ENCODE measurements around the gene VPS13D.

GRCh38 chr1:12208271-12208670 is 21.6 kb upstream of the VPS13D start:
- no peak for TF ChIP-seq POLR2AphosphoS5 (IDR thresholded peaks at IDR 0.05; ENCODE audit: low read depth, low read length)
- TF ChIP-seq, protein P1, sequence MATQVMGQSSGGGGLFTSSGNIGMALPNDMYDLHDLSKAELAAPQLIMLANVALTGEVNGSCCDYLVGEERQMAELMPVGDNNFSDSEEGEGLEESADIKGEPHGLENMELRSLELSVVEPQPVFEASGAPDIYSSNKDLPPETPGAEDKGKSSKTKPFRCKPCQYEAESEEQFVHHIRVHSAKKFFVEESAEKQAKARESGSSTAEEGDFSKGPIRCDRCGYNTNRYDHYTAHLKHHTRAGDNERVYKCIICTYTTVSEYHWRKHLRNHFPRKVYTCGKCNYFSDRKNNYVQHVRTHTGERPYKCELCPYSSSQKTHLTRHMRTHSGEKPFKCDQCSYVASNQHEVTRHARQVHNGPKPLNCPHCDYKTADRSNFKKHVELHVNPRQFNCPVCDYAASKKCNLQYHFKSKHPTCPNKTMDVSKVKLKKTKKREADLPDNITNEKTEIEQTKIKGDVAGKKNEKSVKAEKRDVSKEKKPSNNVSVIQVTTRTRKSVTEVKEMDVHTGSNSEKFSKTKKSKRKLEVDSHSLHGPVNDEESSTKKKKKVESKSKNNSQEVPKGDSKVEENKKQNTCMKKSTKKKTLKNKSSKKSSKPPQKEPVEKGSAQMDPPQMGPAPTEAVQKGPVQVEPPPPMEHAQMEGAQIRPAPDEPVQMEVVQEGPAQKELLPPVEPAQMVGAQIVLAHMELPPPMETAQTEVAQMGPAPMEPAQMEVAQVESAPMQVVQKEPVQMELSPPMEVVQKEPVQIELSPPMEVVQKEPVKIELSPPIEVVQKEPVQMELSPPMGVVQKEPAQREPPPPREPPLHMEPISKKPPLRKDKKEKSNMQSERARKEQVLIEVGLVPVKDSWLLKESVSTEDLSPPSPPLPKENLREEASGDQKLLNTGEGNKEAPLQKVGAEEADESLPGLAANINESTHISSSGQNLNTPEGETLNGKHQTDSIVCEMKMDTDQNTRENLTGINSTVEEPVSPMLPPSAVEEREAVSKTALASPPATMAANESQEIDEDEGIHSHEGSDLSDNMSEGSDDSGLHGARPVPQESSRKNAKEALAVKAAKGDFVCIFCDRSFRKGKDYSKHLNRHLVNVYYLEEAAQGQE (IDR thresholded peaks at IDR 0.05; ENCODE audit: insufficient read depth in 1 of 2, low read depth in 2 of 2, low read length in 1 of 2): no peak
- TF ChIP-seq, protein P2, sequence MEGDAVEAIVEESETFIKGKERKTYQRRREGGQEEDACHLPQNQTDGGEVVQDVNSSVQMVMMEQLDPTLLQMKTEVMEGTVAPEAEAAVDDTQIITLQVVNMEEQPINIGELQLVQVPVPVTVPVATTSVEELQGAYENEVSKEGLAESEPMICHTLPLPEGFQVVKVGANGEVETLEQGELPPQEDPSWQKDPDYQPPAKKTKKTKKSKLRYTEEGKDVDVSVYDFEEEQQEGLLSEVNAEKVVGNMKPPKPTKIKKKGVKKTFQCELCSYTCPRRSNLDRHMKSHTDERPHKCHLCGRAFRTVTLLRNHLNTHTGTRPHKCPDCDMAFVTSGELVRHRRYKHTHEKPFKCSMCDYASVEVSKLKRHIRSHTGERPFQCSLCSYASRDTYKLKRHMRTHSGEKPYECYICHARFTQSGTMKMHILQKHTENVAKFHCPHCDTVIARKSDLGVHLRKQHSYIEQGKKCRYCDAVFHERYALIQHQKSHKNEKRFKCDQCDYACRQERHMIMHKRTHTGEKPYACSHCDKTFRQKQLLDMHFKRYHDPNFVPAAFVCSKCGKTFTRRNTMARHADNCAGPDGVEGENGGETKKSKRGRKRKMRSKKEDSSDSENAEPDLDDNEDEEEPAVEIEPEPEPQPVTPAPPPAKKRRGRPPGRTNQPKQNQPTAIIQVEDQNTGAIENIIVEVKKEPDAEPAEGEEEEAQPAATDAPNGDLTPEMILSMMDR (IDR thresholded peaks at IDR 0.05): no peak

All from Panc1 (cell line).